PC-3 (cell line): ENCODE results near the gene INTS6L. TPM values are rescaled to one million over a fixed set of nuclear protein-coding genes. Genes with fewer than 3 reads are reported as not detected.

Source experiments
- ATAC-seq: fragments of 200-7000 bp; cut with Tn5 transposase; 2 replicates; pipeline ENCODE4 v1.9.1; 2020; ENCODE audit warnings: mild to moderate bottlenecking, moderate library complexity
- BruUV-seq: library from RNA; stranded (reverse); fragments of 400-500 nt; replicated peaks from 2 replicates; lab custom pipeline; 2021; lab: Mats Ljungman, UMichigan
- CTCF ChIA-PET: fragments of 300-600 bp; sonication (Branson Sonifier 250); formaldehyde crosslinking; loops from one replicate; lab custom pipeline; 2022; ENCODE audit warnings: antibody characterized with exemption; lab: Charles Lee
- POLR2A ChIA-PET: fragments of 300-600 bp; sonication (Branson Sonifier 250); formaldehyde crosslinking; loops from one replicate; lab custom pipeline; 2022; ENCODE audit warnings: antibody characterized with exemption; ENCODE audit not compliant: unreplicated experiment; lab: Charles Lee
- DNase-seq: peaks from one replicate; pipeline ENCODE4 v3.0.0-alpha.2; 2015
- H2AFZ ChIP-seq: fragments of 300-600 bp; sonication (generic); 2 replicates; pipeline ENCODE4 v1.6.0; 2016; ENCODE audit warnings: antibody characterized with exemption, low read length
- H3F3A ChIP-seq: fragments of 300-600 bp; sonication (generic); one replicate; pipeline ENCODE4 v1.6.0; 2017; ENCODE audit warnings: antibody characterized with exemption, low read length, control low read depth, mild to moderate bottlenecking; ENCODE audit not compliant: unreplicated experiment
- H3K27ac ChIP-seq: fragments of 300-600 bp; sonication (generic); 2 replicates; pipeline ENCODE4 v1.5.1; 2016; ENCODE audit warnings: mild to moderate bottlenecking, low read length
- H3K27me3 ChIP-seq: fragments of 300-600 bp; sonication (generic); 2 replicates; pipeline ENCODE4 v1.6.1; 2016; ENCODE audit warnings: low read length, mixed read lengths
- H3K36me3 ChIP-seq: fragments of 300-600 bp; sonication (generic); 2 replicates; pipeline ENCODE4 v1.6.1; 2016; ENCODE audit warnings: low read depth, mixed run types, low read length, mixed read lengths
- H3K4me1 ChIP-seq: fragments of 300-600 bp; sonication (generic); 2 replicates; pipeline ENCODE4 v1.5.1; 2016; ENCODE audit warnings: low read length; ENCODE audit not compliant: insufficient read depth
- H3K4me2 ChIP-seq: fragments of 300-600 bp; sonication (generic); 2 replicates; pipeline ENCODE4 v1.6.0; 2016; ENCODE audit warnings: low read length
- H3K4me3 ChIP-seq: fragments of 300-600 bp; sonication (generic); 2 replicates; pipeline ENCODE4 v1.5.1; 2016; ENCODE audit warnings: mild to moderate bottlenecking, low read length, mixed read lengths
- H3K79me2 ChIP-seq: fragments of 300-600 bp; sonication (generic); 2 replicates; pipeline ENCODE4 v1.6.1; 2017; ENCODE audit warnings: low read length, mixed read lengths
- H3K9ac ChIP-seq: fragments of 300-600 bp; sonication (generic); 2 replicates; pipeline ENCODE4 v1.6.0; 2016; ENCODE audit warnings: mild to moderate bottlenecking, low read length
- H3K9me2 ChIP-seq: fragments of 300-600 bp; sonication (generic); replicated peaks from 2 replicates; pipeline ENCODE4 v1.6.1; 2016; ENCODE audit warnings: mixed run types, low read length, mixed read lengths
- H3K9me3 ChIP-seq: fragments of 300-600 bp; sonication (generic); 2 replicates; pipeline ENCODE4 v1.6.1; 2016; ENCODE audit warnings: low read length, mixed read lengths
- H4K20me1 ChIP-seq: fragments of 300-600 bp; sonication (generic); 2 replicates; pipeline ENCODE4 v1.6.1; 2016; ENCODE audit warnings: low read length, mixed read lengths
- CTCF ChIP-seq: fragments of 300-600 bp; sonication (generic); conservative IDR thresholded peaks from 2 replicates; pipeline ENCODE4 v1.5.1; 2017; ENCODE audit warnings: antibody characterized with exemption, low read depth, mild to moderate bottlenecking, low read length
- EZH2 ChIP-seq: fragments of 300-600 bp; sonication (generic); IDR thresholded peaks from one replicate; pipeline ENCODE4 v1.6.1; 2017; ENCODE audit warnings: antibody characterized with exemption, mild to moderate bottlenecking, low read length; ENCODE audit not compliant: unreplicated experiment
- EZH2phosphoT487 ChIP-seq: fragments of 300-600 bp; sonication (generic); IDR thresholded peaks from 2 replicates; pipeline ENCODE4 v1.6.1; 2018; ENCODE audit warnings: mild to moderate bottlenecking, antibody characterized with exemption, low read length, borderline replicate concordance
- intact Hi-C: fragments of 100-400 bp; cut with micrococcal nuclease; formaldehyde crosslinking; loops from 2 replicates; pipeline ENCODE4 v1.9.0; 2023
- total RNA-seq: library from RNA; depleted of rRNA; stranded (reverse); fragments of >200 nt; gene quantifications from 2 replicates; pipeline ENCODE4 v1.2.3, GENCODE V29; 2014

INTS6L gene
- total RNA-seq, 1 experiment from 2014 or later, result 4.1 TPM

GRCh38 chrX:135494453-135494852, 26.0 kb upstream of the INTS6L start:
- Histone ChIP-seq H3K27me3 (peaks cover 16% of the 10 kb centered on the region), H3K4me2 (no peak overlapping the region), H3K27ac (no peak overlapping the region), H3K79me2 (no peaks in the 10 kb centered on the region), H3K4me3 (no peak overlapping the region), H3K9ac (no peak overlapping the region), H2AFZ (no peak overlapping the region), H3K9me2 (no peaks in the 10 kb centered on the region), H3F3A (no peaks in the 10 kb centered on the region), H3K36me3 (no peaks in the 10 kb centered on the region), H3K9me3 (no peaks in the 10 kb centered on the region), H3K4me1 (no peaks in the 10 kb centered on the region), H4K20me1 (no peaks in the 10 kb centered on the region)
- ATAC-seq (no peak), DNase-seq (no peak)
- TF ChIP-seq CTCF (no peak), EZH2 (no peak), EZH2phosphoT487 (no peak)
- ChIA-PET CTCF (no interaction called here), POLR2A (no interaction called here)
- BruUV-seq, result no TSS peak
- intact Hi-C loops, result no loop called here

GRCh38 chrX:135497736-135498135, 22.7 kb upstream of the INTS6L start:
- no peaks in the 10 kb centered on the region for H3K36me3 ChIP-seq
- DNase-seq, result no peak
- BruUV-seq, result no TSS peak
- ATAC-seq, result no peak
- H3K9me3 ChIP-seq, result no peaks in the 10 kb centered on the region
- intact Hi-C loops, result no loop called here
- no peak overlapping the region for H3K4me2 ChIP-seq
- POLR2A ChIA-PET, result no interaction called here
- peaks cover 42% of the 10 kb centered on the region for H3K27me3 ChIP-seq
- no peak overlapping the region for H2AFZ ChIP-seq
- CTCF ChIA-PET, result no interaction called here
- H3K4me1 ChIP-seq, result no peaks in the 10 kb centered on the region
- H3K9ac ChIP-seq, result no peak overlapping the region
- no peaks in the 10 kb centered on the region for H3K79me2 ChIP-seq
- no peaks in the 10 kb centered on the region for H4K20me1 ChIP-seq
- no peak overlapping the region for H3K4me3 ChIP-seq
- H3K9me2 ChIP-seq, result no peaks in the 10 kb centered on the region
- TF ChIP-seq EZH2phosphoT487 (no peak), CTCF (no peak), EZH2 (no peak)
- no peaks in the 10 kb centered on the region for H3F3A ChIP-seq
- no peak overlapping the region for H3K27ac ChIP-seq

GRCh38 chrX:135498236-135498635, 22.2 kb upstream of the INTS6L start:
- POLR2A ChIA-PET, result no interaction called here

More at GRCh38 chrX:135498236-135498635, 22.2 kb upstream of the INTS6L start:
- no peak overlapping the region for H3K4me2 ChIP-seq
- no peaks in the 10 kb centered on the region for H3K36me3 ChIP-seq
- no peaks in the 10 kb centered on the region for H4K20me1 ChIP-seq
- BruUV-seq, result no TSS peak
- H3K27me3 ChIP-seq, result peaks cover 43% of the 10 kb centered on the region
- DNase-seq (no peak), ATAC-seq (no peak)
- H3K27ac ChIP-seq, result no peak overlapping the region
- no peak for TF ChIP-seq CTCF
- no peak for TF ChIP-seq EZH2
- TF ChIP-seq EZH2phosphoT487, result no peak
- H3K4me1 ChIP-seq, result no peaks in the 10 kb centered on the region
- H3K9ac ChIP-seq, result no peak overlapping the region
- CTCF ChIA-PET, result no interaction called here
- no peak overlapping the region for H2AFZ ChIP-seq
- H3K9me2 ChIP-seq, result no peaks in the 10 kb centered on the region
- H3K9me3 ChIP-seq, result no peaks in the 10 kb centered on the region
- no peaks in the 10 kb centered on the region for H3K79me2 ChIP-seq
- no peak overlapping the region for H3K4me3 ChIP-seq
- H3F3A ChIP-seq, result no peaks in the 10 kb centered on the region
- intact Hi-C loops, result no loop called here
